ENCODE results near the gene ITGB7.

DNA sequence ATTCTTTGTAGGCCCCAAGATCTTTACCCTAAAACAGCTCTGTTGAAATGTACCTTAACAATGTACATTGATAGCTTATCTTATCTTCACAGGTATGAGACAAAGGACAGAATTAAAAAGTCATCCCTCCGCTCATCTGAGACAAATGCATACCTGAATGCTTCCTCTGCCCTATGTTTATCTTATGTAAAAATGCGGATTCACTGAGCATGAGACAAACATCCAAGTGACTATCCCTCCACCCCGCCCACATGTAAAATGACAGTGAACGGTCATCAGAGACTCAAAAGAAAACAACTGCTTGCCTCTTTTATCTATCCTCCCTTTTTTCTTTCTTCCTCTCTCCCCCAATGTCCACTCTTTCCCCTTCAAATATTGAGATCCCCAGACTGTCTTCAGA is 63.7 kb downstream of the ITGB7 start:
- no peak for TF ChIP-seq NRF1 (conservative IDR thresholded peaks at IDR 0.05; ENCODE audit: low read depth, low read length)
- no peak for TF ChIP-seq CTCF (IDR thresholded peaks at IDR 0.05 in 2 of 3, conservative IDR thresholded peaks at IDR 0.05 in 1 of 3; ENCODE audit: control insufficient read depth in 2 of 3, extremely low read depth in 1 of 3, insufficient read depth in 1 of 3, low read depth in 3 of 3, low read length in 3 of 3)
- no peak for TF ChIP-seq HCFC1 (IDR thresholded peaks at IDR 0.05; ENCODE audit: low read length)
- no peak for TF ChIP-seq TBL1XR1 (IDR thresholded peaks at IDR 0.05; ENCODE audit: low read depth, low read length)
- TF ChIP-seq EZH2 (IDR thresholded peaks at IDR 0.05; ENCODE audit: borderline replicate concordance, control insufficient read depth, low read depth, low read length), result no peak
- TF ChIP-seq NBN (IDR thresholded peaks at IDR 0.05), result no peak
- no peak for TF ChIP-seq JUND (IDR thresholded peaks at IDR 0.05; ENCODE audit: low read depth, low read length)
- TF ChIP-seq HSF1 (IDR thresholded peaks at IDR 0.05; ENCODE audit: low read depth, low read length), result no peak
- TF ChIP-seq, protein P1, sequence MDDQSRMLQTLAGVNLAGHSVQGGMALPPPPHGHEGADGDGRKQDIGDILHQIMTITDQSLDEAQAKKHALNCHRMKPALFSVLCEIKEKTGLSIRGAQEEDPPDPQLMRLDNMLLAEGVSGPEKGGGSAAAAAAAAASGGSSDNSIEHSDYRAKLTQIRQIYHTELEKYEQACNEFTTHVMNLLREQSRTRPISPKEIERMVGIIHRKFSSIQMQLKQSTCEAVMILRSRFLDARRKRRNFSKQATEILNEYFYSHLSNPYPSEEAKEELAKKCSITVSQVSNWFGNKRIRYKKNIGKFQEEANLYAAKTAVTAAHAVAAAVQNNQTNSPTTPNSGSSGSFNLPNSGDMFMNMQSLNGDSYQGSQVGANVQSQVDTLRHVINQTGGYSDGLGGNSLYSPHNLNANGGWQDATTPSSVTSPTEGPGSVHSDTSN (IDR thresholded peaks at IDR 0.05; ENCODE audit: insufficient replicate concordance, low read depth, low read length), result no peak
- no peak for TF ChIP-seq POLR2AphosphoS5 (IDR thresholded peaks at IDR 0.05; ENCODE audit: low read length)
- TF ChIP-seq FOXM1 (IDR thresholded peaks at IDR 0.05; ENCODE audit: low read depth, low read length), result no peak
- no peak for TF ChIP-seq GABPA (IDR thresholded peaks at IDR 0.05; ENCODE audit: low read depth)

Measured in GM12878 (cell line).